ENCODE results near the gene CENPP. TPM values are rescaled to one million over a fixed set of nuclear protein-coding genes. Genes with fewer than 3 reads are reported as not detected.
A peak's percentile ranks its signal among the peaks of the same experiment; 100 is the strongest.
"Not testable (repeated sequence)": the region's sequence is repeated elsewhere in the genome, so short reads cannot be mapped to it uniquely, and the experiment has no call there.

CENPP gene
- total RNA-seq, 4 donors from 2014 or later: 1.5 to 11.6 (median 5.5) TPM

DNA sequence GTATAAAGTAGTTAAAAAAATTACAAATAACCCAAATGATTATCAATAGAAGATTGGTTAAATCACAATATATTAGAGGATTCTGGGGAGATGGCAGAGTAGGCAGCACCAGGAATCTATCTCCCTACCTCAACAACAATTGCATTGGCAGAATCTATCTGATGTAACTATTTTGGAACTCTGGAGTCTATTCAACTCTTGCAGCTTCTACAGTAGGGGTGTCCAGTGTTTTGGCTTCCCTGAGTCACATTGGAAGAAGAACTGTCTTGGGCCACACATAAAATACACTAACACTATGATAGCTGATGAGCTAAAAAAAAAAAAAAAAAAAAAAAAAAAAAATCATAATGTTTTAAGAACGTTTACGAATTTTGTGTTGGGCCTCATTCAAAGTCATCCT, 239.2 kb downstream of the CENPP start:
- no peaks in the 10 kb centered on the region for H3K36me3 ChIP-seq
- no peak overlapping the region for H3K4me3 ChIP-seq (replicated peaks in 1 of 3)
- no peak for TF ChIP-seq POLR2A (IDR thresholded peaks at IDR 0.05)
- TF ChIP-seq, protein P1, sequence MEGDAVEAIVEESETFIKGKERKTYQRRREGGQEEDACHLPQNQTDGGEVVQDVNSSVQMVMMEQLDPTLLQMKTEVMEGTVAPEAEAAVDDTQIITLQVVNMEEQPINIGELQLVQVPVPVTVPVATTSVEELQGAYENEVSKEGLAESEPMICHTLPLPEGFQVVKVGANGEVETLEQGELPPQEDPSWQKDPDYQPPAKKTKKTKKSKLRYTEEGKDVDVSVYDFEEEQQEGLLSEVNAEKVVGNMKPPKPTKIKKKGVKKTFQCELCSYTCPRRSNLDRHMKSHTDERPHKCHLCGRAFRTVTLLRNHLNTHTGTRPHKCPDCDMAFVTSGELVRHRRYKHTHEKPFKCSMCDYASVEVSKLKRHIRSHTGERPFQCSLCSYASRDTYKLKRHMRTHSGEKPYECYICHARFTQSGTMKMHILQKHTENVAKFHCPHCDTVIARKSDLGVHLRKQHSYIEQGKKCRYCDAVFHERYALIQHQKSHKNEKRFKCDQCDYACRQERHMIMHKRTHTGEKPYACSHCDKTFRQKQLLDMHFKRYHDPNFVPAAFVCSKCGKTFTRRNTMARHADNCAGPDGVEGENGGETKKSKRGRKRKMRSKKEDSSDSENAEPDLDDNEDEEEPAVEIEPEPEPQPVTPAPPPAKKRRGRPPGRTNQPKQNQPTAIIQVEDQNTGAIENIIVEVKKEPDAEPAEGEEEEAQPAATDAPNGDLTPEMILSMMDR (IDR thresholded peaks at IDR 0.05): no peak
- 75 to 93% methylated on average over 2 of the region's 2 CpGs for WGBS, 2 donors
- no peaks in the 10 kb centered on the region for H3K9me3 ChIP-seq
- H3K27ac ChIP-seq: no peak overlapping the region
- H3K27me3 ChIP-seq: no peaks in the 10 kb centered on the region
- intact Hi-C loops (cut with DNase I): no loop called here
- H3K4me1 ChIP-seq: peaks cover 0 to 4% of the 10 kb centered on the region in 2 donors
- no peak for DNase-seq

DNA sequence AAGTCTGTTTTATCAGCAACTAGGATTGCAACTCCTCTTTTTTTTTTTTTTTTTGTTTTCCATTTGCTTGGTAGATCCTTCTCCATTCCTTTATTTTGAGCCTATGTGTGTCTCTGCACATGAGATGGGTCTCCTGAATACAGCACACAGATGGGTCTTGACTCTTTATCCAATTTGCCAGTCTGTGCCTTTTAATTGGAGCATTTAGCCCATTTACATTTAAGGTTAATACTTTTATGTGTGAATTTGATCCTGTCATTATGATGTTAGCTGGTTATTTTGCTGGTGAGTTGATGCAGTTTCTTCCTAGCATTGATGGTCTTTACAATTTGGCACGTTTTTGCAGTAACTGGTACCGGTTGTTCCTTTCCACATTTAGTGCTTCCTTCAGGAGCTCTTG, 246.1 kb downstream of the CENPP start:
- H3K9me3 ChIP-seq; H3K36me3 ChIP-seq; intact Hi-C loops (cut with DNase I); DNase-seq; H3K27ac ChIP-seq; H3K27me3 ChIP-seq; H3K4me3 ChIP-seq (replicated peaks in 1 of 3); H3K4me1 ChIP-seq: not testable (repeated sequence)
- 85 to 90% methylated on average over 2 of the region's 2 CpGs for WGBS, 2 donors

- H3K27me3 ChIP-seq; H3K9me3 ChIP-seq; H3K4me3 ChIP-seq (replicated peaks in 1 of 3); H3K27ac ChIP-seq; intact Hi-C loops (cut with DNase I); DNase-seq; H3K4me1 ChIP-seq; H3K36me3 ChIP-seq: not testable (repeated sequence)
- 91 to 95% methylated on average over 11 of the region's 14 CpGs for WGBS, 2 donors
Observed at GRCh38 chr9:92573612-92574011, 247.9 kb downstream of the CENPP start.

DNA sequence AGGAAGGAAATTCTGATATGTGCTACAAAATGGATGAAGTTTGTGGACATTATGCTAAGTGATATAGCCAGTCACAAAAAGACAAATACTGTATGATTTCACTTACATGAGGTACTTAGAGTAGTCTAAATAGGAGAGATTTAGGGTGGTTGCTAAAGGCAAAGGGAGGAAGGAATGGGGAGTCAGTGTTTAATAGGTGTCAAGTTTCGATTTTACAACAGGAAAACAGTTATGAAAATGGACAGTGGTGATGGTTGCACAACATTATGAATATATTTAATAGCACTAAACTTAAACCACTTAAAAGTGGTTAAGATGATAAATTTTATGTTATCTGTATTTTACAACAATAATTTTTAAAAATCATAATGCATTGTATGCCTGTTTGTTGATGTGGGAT, 250.4 kb downstream of the CENPP start:
- H3K36me3 ChIP-seq: no peaks in the 10 kb centered on the region
- no peak overlapping the region for H3K27ac ChIP-seq
- H3K4me1 ChIP-seq: no peaks in the 10 kb centered on the region
- 71 to 83% methylated on average over 1 of the region's 1 CpG for WGBS, 2 donors
- intact Hi-C loops (cut with DNase I): no loop called here
- DNase-seq: no peak
- H3K9me3 ChIP-seq: no peaks in the 10 kb centered on the region
- TF ChIP-seq POLR2A (IDR thresholded peaks at IDR 0.05): no peak
- TF ChIP-seq, protein P1 (IDR thresholded peaks at IDR 0.05): no peak
- no peaks in the 10 kb centered on the region for H3K27me3 ChIP-seq
- H3K4me3 ChIP-seq (replicated peaks in 1 of 3): no peak overlapping the region

DNA sequence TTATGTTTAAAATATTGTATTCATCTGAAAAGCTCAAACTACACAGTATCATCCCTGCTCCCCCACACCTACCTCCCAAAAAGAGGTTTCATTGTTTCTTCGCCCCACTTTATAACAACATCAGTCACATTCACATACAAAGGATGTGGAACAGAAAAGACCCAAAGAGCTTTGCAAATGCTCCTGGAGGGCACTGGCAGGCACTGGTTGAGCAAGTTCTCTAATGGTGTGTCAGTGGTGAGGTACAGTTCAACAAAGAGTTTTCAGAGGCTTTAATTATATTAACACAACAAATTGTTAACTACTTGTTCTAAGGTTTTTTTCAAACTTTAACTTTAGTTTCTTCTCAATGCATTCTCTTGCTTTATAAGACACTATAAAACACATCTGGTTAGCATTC, 264.2 kb downstream of the CENPP start:
- no peak for TF ChIP-seq POLR2A (IDR thresholded peaks at IDR 0.05)
- TF ChIP-seq, protein P1 (IDR thresholded peaks at IDR 0.05): no peak
- Histone ChIP-seq H3K4me1 (no peaks in the 10 kb centered on the region), H3K27ac (no peak overlapping the region), H3K4me3 (replicated peaks in 1 of 3) (no peak overlapping the region), H3K9me3 (no peaks in the 10 kb centered on the region), H3K27me3 (no peaks in the 10 kb centered on the region), H3K36me3 (no peaks in the 10 kb centered on the region)
- intact Hi-C loops (cut with DNase I): no loop called here
- WGBS, 2 donors: 76 to 78% methylated on average over 1 of the region's 1 CpG
- DNase-seq: no peak

- Histone ChIP-seq H3K4me3 (replicated peaks in 1 of 3) (no peak overlapping the region), H3K36me3 (no peaks in the 10 kb centered on the region), H3K27ac (no peak overlapping the region), H3K9me3 (no peaks in the 10 kb centered on the region), H3K27me3 (no peaks in the 10 kb centered on the region), H3K4me1 (no peaks in the 10 kb centered on the region)
- peak in 1 of 2 donors; percentile 23 for DNase-seq
- intact Hi-C loops (cut with DNase I): no loop called here
- WGBS, 2 donors: 52 to 54% methylated on average over 3 of the region's 3 CpGs
- TF ChIP-seq POLR2A (IDR thresholded peaks at IDR 0.05): no peak
- TF ChIP-seq, protein P1 (IDR thresholded peaks at IDR 0.05): no peak
Observed at GRCh38 chr9:92590377-92590776, 264.6 kb downstream of the CENPP start.

Data from thyroid gland (tissue), 4 donors.